ENCODE results near the gene ST3GAL3. TPM values are rescaled to one million over a fixed set of nuclear protein-coding genes. Genes with fewer than 3 reads are reported as not detected.

The ST3GAL3 gene
- total RNA-seq, 1 experiment from 2014 or later, result 19.3 TPM

DNA sequence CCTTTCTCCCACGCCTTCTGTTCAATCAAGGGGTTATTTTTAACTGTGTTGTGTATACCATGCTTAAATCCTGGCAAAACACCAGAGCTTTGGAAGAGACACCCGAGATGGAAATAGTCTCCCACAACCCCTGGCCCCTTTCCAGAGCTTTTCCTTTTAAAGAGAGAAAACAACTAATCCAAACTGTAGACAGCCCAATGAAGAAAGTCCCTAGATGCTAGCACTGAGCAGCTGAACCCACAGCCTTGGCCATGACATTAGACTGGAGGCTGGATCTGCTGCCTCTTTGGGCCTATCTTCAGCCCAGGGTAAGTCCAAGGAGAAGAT lies 161.4 kb downstream of the ST3GAL3 start:
- ChIA-PET POLR2A (ENCODE audit: unreplicated experiment) (no interaction called here), CTCF (no interaction called here)
- Histone ChIP-seq H3F3A (ENCODE audit: insufficient read depth, low read depth) (peaks cover 11% of the 10 kb centered on the region; the same call in 1 of the 2 replicates), H3K36me3 (ENCODE audit: low read depth) (no peaks in the 10 kb centered on the region), H3K4me2 (0 out of 2 replicates have a peak overlapping the region, but pooled peaks have one; percentile 11), H2AFZ (no peak overlapping the region), H3K4me1 (replicated peaks; ENCODE audit: insufficient read depth) (peaks cover 31% of the 10 kb centered on the region), H3K27me3 (ENCODE audit: insufficient read depth, low read depth) (no peaks in the 10 kb centered on the region), H3K27ac (peak overlapping the region; percentile 36; the same call in 1 of the 2 replicates), H3K4me3 (no peak overlapping the region), H3K9me3 (ENCODE audit: insufficient read depth, low read depth) (no peaks in the 10 kb centered on the region), H3K9me2 (ENCODE audit: insufficient read depth) (no peaks in the 10 kb centered on the region), H4K20me1 (ENCODE audit: insufficient read depth) (no peaks in the 10 kb centered on the region), H3K79me2 (ENCODE audit: low read depth) (no peaks in the 10 kb centered on the region)
- DNase-seq, result no peak
- TF ChIP-seq, protein P1, sequence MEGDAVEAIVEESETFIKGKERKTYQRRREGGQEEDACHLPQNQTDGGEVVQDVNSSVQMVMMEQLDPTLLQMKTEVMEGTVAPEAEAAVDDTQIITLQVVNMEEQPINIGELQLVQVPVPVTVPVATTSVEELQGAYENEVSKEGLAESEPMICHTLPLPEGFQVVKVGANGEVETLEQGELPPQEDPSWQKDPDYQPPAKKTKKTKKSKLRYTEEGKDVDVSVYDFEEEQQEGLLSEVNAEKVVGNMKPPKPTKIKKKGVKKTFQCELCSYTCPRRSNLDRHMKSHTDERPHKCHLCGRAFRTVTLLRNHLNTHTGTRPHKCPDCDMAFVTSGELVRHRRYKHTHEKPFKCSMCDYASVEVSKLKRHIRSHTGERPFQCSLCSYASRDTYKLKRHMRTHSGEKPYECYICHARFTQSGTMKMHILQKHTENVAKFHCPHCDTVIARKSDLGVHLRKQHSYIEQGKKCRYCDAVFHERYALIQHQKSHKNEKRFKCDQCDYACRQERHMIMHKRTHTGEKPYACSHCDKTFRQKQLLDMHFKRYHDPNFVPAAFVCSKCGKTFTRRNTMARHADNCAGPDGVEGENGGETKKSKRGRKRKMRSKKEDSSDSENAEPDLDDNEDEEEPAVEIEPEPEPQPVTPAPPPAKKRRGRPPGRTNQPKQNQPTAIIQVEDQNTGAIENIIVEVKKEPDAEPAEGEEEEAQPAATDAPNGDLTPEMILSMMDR (conservative IDR thresholded peaks at IDR 0.05), result no peak
- TF ChIP-seq EZH2 (IDR thresholded peaks at IDR 0.05; ENCODE audit: low read depth), result no peak
- intact Hi-C loops (cut with micrococcal nuclease; ENCODE audit: unreplicated experiment), result no loop called here
- BruUV-seq (replicated peaks), result no TSS peak

DNA sequence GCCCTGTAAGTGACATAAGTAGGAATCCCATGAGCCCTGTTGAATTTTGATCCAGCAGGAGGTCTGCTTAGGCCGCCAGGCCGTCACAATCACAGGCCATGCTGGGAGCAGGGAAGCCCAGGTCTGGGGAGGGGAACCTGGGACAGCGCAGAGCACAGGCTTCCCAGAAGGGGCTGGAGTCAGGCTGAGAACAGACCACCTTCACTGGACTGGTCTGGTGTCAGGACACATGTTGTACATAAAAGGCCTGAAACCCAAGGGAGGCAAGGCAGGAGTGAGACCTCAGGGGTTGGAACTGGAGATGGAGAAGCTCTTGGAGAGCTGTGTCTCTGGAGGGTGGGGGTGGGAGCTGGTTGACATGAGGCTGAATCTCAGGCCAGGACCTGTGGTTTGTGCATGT lies 163.0 kb downstream of the ST3GAL3 start:
- H3K79me2 ChIP-seq (ENCODE audit: low read depth), result no peaks in the 10 kb centered on the region
- H3K4me2 ChIP-seq, result no peak overlapping the region
- BruUV-seq (replicated peaks), result no TSS peak
- H4K20me1 ChIP-seq (ENCODE audit: insufficient read depth), result no peaks in the 10 kb centered on the region
- H3K4me3 ChIP-seq, result no peak overlapping the region
- intact Hi-C loops (cut with micrococcal nuclease; ENCODE audit: unreplicated experiment), result no loop called here
- no peaks in the 10 kb centered on the region for H3K9me3 ChIP-seq (ENCODE audit: insufficient read depth, low read depth)
- CTCF ChIA-PET, result no interaction called here
- H3F3A ChIP-seq (ENCODE audit: insufficient read depth, low read depth), result peaks cover 11% of the 10 kb centered on the region; the same call in 1 of the 2 replicates
- H3K4me1 ChIP-seq (replicated peaks; ENCODE audit: insufficient read depth), result peaks cover 29% of the 10 kb centered on the region
- H3K9me2 ChIP-seq (ENCODE audit: insufficient read depth), result no peaks in the 10 kb centered on the region
- no peak overlapping the region for H3K27ac ChIP-seq
- H3K27me3 ChIP-seq (ENCODE audit: insufficient read depth, low read depth), result no peaks in the 10 kb centered on the region
- no peak for DNase-seq
- H3K36me3 ChIP-seq (ENCODE audit: low read depth), result no peaks in the 10 kb centered on the region
- TF ChIP-seq, protein P1 (conservative IDR thresholded peaks at IDR 0.05), result no peak
- TF ChIP-seq EZH2 (IDR thresholded peaks at IDR 0.05; ENCODE audit: low read depth), result no peak
- H2AFZ ChIP-seq, result no peak overlapping the region
- POLR2A ChIA-PET (ENCODE audit: unreplicated experiment), result no interaction called here

DNA sequence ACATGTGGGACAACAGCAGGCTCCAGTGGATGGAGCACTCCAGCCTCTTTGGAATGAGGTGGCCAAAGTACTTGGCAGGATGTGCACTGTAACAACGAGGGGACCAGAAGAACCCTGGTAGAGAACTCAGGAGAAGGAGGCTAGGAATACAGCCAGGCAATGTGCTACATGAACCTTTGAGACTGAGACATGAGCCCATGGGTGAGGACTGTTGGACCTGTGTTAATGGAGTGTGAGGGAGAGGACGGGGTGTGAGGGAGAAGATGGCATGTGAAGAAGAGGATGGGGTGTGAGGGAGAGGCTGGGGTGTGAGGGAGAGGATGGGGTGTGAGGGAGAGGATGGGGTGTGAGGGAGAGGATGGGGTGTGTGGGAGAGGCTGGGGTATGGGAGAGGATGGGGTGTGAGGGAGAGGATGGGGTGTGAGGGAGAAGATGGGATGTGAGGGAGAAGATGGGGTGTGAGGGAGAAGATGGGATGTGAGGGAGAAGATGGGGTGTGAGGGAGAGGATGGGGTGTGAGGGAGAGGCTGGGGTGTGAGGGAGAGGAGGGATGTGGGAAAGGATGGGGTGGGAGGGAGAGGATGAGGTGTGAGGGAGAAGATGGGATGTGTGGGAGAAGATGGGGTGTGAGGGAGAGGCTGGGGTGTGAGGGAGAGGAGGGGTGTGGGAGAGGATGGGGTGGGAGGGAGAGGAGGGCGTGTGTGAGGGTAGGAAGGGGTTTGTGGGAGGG lies 164.0 kb downstream of the ST3GAL3 start:
- Histone ChIP-seq H3K4me3 (no peak overlapping the region), H3K9me2 (ENCODE audit: insufficient read depth) (no peaks in the 10 kb centered on the region), H3K27me3 (ENCODE audit: insufficient read depth, low read depth) (no peaks in the 10 kb centered on the region), H2AFZ (no peak overlapping the region), H3K4me1 (replicated peaks; ENCODE audit: insufficient read depth) (peaks cover 24% of the 10 kb centered on the region), H3K9me3 (ENCODE audit: insufficient read depth, low read depth) (no peaks in the 10 kb centered on the region), H4K20me1 (ENCODE audit: insufficient read depth) (no peaks in the 10 kb centered on the region), H3K36me3 (ENCODE audit: low read depth) (no peaks in the 10 kb centered on the region), H3F3A (ENCODE audit: insufficient read depth, low read depth) (peaks cover 11% of the 10 kb centered on the region; the same call in 1 of the 2 replicates), H3K27ac (no peak overlapping the region), H3K4me2 (no peak overlapping the region), H3K79me2 (ENCODE audit: low read depth) (no peaks in the 10 kb centered on the region)
- ChIA-PET CTCF (no interaction called here), POLR2A (ENCODE audit: unreplicated experiment) (no interaction called here)
- no TSS peak for BruUV-seq (replicated peaks)
- intact Hi-C loops (cut with micrococcal nuclease; ENCODE audit: unreplicated experiment), result no loop called here
- DNase-seq, result no peak
- TF ChIP-seq, protein P1 (conservative IDR thresholded peaks at IDR 0.05), result no peak
- TF ChIP-seq EZH2 (IDR thresholded peaks at IDR 0.05; ENCODE audit: low read depth), result no peak

Measured in PC-9 (cell line).